NCI-H2081 treated with DMSO at 0.1 percent for 48 hours (cell line): ENCODE data around the gene LRRC27.

Source experiments
- DNase-seq: peaks from one replicate; lab custom pipeline; 2025; lab: John Stamatoyannopoulos, UW

LRRC27 gene

DNA sequence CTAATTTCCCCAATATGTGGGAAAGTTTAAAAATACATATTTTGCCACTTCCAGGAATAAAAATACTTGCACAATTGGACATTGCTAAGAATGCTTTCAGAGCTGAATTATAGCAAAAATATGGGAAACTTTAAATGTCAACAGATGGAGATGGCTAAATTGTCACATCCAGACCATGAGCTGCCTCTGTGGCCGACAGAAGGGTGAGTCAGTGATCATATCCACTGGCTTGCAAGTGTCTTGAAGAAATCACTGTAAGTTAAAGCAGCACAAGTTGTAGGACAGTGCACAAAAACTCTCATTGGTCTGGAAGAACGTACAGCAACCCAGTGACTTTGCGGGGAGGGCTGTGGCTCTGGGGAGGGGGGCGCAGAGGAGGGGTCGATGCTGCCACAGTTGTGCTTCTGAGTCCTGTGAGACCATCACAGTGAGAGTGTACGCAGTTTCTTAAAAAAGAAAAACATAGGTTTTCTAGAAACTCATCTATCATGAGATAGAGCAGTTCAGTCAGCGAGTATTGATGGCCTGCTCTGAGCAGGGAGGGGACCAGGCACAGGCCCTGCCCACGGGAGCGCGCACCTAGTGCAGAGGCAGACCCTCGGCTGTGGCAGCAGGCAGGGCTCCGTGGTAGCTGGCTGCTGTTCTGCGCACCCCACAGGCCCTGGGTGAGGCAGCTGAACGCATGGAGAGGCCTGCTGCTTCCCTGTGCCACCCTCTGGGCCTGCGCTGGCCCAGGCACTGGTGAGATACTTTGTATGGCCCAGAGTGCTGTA lies 25.5 kb downstream of the LRRC27 start:
- DNase-seq, result no peak

DNA sequence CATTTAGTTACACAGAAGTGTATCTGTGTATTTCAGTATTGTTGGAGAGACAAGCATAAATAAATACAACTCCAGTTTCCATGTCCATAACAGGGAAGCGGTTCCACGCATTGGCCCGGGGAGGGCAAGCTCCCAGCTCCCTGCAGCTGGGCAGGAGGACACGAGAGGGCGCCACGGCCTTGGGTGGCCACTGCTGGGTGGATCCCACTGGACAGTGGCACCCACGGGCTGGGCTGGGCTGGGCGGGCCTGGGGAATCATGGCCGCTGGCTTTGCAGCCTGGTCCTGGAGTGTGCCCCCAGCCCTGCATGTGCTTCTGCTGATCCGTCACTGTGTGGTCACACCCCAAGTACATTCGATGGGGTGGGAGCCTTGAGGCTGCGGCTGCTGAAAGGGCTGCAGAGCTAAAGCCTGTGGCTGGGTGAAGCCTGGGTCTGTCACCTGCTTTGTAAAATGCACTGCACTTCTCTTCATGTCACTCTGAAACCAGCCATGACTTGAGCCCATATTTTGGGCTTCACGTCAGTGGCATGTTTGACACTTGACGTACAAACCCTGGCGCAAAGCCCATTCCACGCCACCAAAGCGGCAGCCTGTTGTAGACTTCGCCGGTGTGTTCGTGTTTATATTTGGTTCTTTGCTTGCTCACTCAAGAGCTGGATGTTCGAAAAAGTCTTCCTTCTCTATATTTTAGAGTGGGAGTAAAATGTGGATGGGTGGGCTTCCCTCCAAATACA lies 27.5 kb downstream of the LRRC27 start:
- no peak for DNase-seq

- no peak for DNase-seq
These were observed 28.9 kb downstream of the LRRC27 start for GRCh38 chr10:132360766-132361447.

DNA sequence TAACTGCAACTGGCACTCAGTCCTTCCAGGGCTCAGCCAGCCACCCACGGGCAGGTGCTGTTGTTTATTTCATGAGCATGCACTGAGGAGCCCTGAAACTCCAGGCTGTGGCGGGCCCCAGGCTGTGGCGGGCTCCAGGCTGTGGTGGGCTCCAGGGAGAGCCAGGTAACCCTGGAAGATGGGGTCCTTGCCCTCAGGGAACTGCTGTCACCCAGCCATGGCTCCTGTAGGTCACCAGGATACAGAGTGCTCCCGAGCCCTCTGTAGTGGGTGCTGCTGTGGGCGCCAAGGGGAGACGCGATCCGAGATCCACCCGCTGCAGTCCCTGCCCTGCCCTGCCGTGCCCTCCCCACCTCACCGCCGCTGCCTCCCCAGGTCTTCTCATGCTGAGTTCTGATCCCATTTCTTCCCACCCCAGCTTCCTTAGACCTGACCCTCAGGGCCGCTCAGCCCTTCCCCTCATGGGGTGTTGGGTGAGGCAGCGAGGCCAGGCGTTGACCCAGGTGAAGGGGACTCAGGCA lies 29.6 kb downstream of the LRRC27 start:
- no peak for DNase-seq

DNA sequence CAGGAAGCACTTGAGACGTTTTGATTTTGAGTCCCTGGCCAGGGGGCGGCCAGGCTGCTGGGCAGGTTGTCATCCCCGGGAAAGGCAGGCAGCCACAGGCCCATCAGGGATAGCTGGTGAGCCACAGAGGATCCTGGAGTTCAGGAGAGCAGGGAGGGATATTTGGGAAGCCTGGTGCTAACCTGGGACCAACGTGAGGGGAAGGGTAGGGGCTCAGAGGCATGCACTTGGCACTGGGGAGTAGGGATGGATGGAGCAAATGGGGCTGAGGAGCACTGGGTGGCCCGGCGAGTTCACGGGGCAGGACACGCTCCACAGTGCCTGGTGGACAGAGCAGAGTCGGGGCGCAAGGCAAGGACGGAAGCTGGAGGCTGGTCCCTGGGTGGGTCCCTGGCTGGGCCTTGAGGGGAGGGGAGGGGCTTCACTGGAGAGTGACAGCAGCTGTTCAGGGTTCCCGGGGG lies 30.2 kb downstream of the LRRC27 start:
- no peak for DNase-seq

DNA sequence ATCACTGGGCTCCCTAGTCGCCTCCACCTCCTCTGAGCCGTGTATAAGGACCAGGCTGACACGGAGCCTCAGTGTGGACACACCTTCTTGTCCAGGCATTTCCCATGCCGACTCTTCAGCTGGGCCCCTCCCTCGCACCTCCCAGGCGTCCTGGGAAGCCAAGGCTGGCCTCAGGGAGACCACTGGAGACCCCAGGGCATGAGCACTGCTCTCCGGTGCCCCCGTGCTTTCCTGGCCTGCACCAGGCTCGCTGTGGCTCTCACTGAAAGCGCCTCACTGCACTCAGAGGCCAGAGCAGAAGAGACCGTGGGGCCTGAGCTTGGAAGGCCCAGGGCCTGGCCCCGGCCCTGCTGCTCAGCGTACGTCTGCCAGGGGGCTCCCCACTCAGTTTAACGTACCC lies 31.4 kb downstream of the LRRC27 start:
- DNase-seq, result no peak

GRCh38 chr10:132363921-132364593 lies 32.1 kb downstream of the LRRC27 start:
- no peak for DNase-seq

DNA sequence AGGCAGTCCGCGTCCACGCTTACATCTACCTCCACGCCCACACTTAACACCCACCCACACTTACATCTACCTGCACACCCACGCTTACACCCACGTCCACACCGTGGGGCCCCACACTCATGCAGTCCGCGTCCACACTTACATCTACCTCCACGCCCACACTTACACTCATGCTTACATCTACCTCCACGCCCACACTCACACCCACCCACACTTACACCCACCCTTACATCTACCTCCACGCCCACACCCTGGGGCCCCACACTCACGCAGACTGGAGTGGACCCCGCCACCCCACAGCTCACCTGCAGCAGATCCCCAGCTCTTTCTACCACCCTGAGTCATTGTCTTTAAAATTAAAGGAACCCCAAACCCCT lies 32.6 kb downstream of the LRRC27 start:
- no peak for DNase-seq

- DNase-seq, result no peak
These were observed 33.1 kb downstream of the LRRC27 start for GRCh38 chr10:132365102-132365501.

DNA sequence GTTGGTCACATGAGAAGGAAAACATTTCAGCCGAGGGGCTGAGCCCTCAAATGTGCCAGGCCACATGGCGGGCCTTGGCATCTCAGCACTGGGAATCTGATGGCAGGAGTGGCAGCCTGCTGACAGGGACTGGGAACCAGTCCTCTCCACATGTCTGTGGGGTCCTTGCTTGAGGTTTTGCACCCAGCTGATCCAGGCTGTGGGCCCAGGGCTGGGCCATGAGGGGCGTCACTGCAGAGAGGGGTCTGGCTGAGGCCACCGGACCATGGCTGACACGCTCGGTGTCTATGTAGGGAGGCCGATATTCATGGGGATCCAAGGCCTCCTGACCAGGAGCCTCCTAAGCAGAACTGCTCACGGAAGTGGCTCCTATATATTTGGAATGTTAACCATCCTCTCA lies 34.0 kb downstream of the LRRC27 start:
- DNase-seq, result no peak

GRCh38 chr10:132366499-132366898 lies 34.5 kb downstream of the LRRC27 start:
- DNase-seq, result no peak

DNA sequence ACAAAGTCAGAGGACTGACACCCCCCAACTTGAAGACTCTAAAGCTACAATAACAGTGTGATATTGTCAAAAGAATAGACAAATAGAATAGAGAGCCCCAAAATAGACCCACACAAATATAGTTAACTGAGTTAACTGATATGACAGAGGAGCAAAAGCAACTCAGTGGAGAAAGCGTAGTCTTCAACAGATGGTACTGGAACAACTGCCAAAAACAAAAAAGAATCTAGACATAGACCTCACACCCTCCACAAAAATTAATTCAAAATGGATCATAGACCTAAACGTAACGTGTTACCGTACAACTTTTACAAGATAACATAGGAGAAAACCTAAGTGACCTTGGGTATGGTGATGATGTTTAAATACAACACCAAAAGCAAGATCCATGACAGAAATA lies 36.4 kb downstream of the LRRC27 start:
- no peak for DNase-seq

GRCh38 chr10:132368881-132369635 lies 37.1 kb downstream of the LRRC27 start:
- no peak for DNase-seq

DNA sequence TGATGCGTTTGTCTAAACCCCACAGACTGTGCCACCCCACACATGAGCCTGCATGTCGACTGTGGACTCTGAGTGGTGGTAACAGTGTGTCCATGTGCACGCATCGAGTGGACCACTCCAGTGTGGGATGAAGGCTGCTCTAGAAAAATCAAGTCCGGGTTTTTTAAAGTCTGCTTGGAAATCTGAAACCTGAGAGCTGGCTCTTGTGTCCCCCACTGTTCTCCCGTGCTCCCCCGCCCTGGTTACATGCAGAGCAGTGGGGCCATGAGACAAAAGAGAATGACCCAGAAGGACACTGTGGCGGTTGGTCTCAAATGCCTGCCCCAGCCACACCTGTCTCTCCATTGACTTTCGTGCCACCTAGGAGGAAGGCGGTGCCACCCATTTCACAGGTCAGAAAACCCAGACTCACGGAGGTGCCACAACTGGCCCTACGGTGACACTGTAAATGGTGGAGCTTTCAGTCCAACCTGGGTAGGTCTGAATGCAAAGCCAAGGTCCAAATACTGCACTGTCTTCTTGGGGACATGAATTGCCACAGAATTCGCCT lies 37.7 kb downstream of the LRRC27 start:
- no peak for DNase-seq

DNA sequence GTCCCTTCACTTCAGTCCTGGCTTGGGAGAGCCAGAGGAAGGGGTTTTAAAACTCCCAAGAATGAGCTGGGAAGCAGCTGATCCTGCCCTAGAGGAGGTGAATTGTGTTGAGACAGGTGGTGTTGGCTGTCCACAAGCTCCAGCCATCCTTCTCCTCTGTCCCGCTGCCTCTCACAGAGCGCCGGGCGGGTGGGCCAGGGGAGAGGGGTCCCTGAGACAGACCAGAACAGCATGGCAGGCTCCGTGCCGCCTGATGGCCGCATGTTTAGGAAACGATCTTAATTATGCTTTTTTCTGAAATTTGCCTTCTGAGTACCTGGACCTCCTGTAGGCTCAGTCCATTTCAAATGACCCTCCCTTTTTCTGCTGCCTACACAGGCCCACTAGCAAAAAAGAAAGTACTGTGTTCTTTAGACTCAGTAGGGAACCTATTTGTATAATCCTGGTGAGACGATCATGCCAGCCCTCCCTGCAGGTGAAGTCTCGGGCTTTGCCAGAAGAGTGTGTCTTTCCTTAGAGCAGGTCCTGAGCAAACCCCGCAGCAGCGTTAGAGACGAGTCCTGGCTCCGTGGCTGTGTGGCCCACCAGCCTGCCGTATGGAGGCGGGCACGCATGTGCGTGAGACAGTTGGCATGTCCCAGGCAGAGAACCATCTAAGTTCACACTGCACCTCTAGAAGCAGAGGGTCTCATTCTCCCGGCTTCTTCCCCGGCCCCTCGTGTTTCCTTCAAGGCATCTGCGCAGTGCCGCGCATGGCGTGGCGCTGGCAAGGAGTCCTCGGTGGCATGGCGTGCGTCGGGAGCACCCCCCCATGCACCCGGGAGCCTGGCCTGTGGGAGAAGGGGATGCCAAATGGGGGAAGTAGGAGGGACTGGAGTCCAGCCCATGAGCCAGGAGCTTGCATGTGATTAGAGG lies 38.7 kb downstream of the LRRC27 start:
- DNase-seq, result no peak

- DNase-seq, result no peak
These were observed 39.7 kb downstream of the LRRC27 start for GRCh38 chr10:132371641-132372081.

DNA sequence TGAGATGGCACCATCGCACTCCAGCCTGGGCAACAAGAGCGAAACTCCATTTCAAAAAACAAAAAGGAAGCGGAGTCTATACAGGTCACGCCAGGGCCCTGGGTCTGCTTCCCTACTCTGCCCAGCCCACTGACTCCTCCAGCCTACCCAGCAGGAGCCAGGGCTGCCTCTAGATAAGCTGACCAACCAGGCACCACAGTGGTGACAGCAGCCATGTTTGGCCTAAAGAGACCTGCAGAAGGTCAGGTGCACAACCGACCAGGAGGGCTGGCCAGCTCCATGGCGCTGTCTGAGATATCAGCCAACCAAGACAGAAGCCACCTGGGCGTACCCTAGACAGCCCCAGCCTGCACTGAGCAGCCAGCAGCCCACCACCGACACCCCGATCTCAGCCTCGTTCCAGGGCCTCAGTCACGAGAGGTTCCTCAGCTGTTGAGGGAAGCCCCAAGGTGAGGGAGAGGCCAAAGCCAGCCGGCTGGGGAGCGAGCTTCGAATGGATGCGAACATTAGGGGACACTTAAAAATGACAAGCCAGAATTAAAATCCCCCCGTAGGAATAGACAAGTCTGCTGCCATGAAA lies 40.6 kb downstream of the LRRC27 start:
- DNase-seq, result no peak

- DNase-seq, result no peak
These were observed 41.4 kb downstream of the LRRC27 start for GRCh38 chr10:132373241-132373955.

DNA sequence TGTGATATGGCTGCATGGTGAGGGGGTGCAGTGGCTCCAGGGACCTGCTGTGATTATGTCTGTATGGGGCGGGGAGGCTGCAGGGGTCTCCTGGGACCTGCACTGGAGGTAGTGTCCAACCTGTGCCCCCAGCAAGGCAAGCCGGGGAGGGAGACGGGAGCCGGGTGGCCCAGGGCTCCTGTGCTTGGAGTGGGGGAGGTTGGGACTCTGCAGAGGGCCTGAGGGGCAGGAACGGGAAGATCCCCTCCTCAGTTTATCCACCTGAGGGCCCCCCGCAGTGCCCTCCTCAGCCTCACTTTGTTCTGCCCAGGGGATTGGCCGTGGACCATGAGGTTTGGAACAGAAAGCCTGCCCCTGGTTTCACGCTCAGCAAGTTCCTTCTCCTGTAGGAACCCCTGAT lies 42.2 kb downstream of the LRRC27 start:
- DNase-seq, result no peak
